Measurements from ENCODE around the gene ADD2. TPM values are rescaled to one million over a fixed set of nuclear protein-coding genes. Genes with fewer than 3 reads are reported as not detected.

The ADD2 gene
- polyA plus RNA-seq, 6 donors from 2014 or later = 1.9 to 12.5 (median 4.9) TPM

DNA sequence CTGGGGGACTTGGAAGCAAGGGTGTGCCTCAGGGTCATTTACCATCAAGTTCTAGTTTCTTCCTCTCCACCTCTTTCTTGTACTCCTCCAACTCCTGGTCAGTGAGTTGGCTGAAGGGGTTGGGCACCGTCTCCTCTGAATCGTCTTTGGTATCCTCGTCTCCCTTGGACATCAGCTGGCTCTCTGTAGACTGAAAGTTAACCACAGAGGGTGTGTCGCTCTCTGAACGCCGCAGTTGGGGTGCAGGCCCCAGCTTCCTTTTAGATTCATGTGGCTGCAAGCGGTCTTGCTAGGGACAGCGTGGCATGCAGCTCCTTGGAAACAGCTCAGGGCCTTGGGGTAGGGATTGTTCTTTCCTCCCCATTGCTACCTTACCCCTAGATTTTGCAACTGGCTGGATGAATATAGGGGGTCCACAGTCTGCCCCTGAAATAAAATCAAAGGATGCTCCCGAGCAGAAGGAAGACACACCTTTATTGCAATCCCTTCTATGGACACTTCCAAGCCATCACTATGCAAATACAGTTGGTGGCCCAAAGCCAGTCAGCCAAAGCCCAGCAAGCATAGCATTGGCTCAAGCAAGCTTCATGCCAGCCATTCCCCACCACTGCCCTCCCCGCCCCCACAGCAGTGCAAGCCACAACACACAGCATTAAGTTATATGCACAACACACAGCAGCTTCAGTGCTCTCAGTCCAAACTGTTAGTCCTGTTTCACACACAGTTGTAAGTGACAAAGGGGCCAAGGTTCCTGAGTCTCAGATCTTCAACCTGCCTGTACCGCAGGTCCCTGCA, 93.2 kb downstream of the ADD2 start:
- Mint-ChIP-seq H3K4me3 (no peak overlapping the region), H3K27me3 (no peaks in the 10 kb centered on the region)
- no peak for ATAC-seq (ENCODE audit: low read depth in 2 of 2)

GRCh38 chr2:70673041-70673647, 94.9 kb downstream of the ADD2 start:
- DNase-seq = no peak
- no peaks in the 10 kb centered on the region for H3K27me3 Mint-ChIP-seq
- peak overlapping the region in 1 of 6 donors; percentile 71 for H3K27ac Mint-ChIP-seq
- no peak for ATAC-seq (ENCODE audit: low read depth in 2 of 2)
- peaks cover 7 to 42% of the 10 kb centered on the region in 2 donors for H3K36me3 Mint-ChIP-seq
- H3K4me3 Mint-ChIP-seq = no peak overlapping the region
- no peaks in the 10 kb centered on the region for H3K4me1 Mint-ChIP-seq
- H3K9me3 Mint-ChIP-seq = no peaks in the 10 kb centered on the region

More for the DNA sequence above, 93.2 kb downstream of the ADD2 start:
- peak overlapping the region in 2 of 6 donors; percentile 12 to 59 for H3K27ac Mint-ChIP-seq
- peaks cover 16 to 46% of the 10 kb centered on the region in 2 donors for H3K36me3 Mint-ChIP-seq
- H3K4me1 Mint-ChIP-seq = no peaks in the 10 kb centered on the region
- no peak for DNase-seq
- no peaks in the 10 kb centered on the region for H3K9me3 Mint-ChIP-seq

DNA sequence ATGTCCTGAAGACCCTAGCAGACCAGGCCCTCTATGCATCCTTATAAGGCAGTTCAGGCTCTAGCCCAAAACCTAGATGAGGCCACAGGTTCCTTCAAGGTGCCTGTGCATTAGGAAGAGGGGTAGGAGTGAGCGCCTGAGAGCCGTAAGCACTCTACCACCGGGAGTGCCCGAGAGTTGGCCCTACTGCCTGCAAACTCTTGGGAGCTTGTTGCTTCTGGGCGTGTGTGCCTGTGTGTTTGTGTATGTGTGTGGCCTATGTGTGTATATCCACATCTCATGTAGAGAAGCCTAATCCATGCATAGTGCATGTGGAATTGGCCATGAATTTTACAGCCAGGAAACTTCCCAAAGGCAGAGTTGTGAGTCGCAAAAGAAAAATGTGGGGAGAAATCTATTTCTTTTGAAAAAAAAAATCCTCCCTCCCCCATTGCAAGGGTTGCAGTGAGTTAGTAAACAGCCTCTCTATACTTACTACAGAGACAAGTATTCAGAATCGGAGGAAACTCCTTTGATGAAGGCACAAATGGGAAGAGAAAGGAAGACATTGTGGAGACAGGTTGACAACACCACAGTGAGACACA, 96.8 kb downstream of the ADD2 start:
- Mint-ChIP-seq H3K4me1 (no peaks in the 10 kb centered on the region), H3K36me3 (peaks cover 13 to 32% of the 10 kb centered on the region in 2 donors), H3K27me3 (no peaks in the 10 kb centered on the region), H3K27ac (no peak overlapping the region), H3K9me3 (no peaks in the 10 kb centered on the region), H3K4me3 (no peak overlapping the region)
- DNase-seq (no peak), ATAC-seq (ENCODE audit: low read depth in 2 of 2) (no peak)

DNA sequence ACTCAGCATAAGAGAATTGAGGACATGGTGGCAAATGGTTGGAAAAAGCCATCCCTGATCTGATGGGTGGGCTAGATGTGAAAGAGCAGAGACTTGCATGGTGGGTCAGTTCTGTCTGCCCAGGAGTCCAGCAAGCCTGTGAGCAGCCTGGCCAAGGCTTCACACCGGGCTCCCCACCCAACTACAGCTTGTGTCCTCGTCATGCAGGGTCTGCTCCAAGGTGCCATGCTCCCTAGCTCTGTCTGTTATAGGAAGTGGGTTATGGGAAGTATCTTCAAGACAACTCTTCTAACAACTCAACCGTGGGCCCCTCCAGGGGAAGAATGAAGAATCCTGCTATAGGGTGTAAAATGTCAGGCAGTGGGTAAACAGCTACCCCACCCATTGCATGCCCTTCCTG, 97.4 kb downstream of the ADD2 start:
- Mint-ChIP-seq H3K4me1 (no peaks in the 10 kb centered on the region), H3K27me3 (no peaks in the 10 kb centered on the region), H3K36me3 (peaks cover 13 to 32% of the 10 kb centered on the region in 2 donors), H3K9me3 (no peaks in the 10 kb centered on the region), H3K27ac (no peak overlapping the region), H3K4me3 (no peak overlapping the region)
- DNase-seq (no peak), ATAC-seq (ENCODE audit: low read depth in 2 of 2) (no peak)

- Mint-ChIP-seq H3K9me3 (no peaks in the 10 kb centered on the region), H3K36me3 (peaks cover 13 to 32% of the 10 kb centered on the region in 2 donors), H3K4me3 (no peak overlapping the region), H3K27ac (peak overlapping the region in 1 of 6 donors; percentile 7), H3K27me3 (no peaks in the 10 kb centered on the region), H3K4me1 (no peaks in the 10 kb centered on the region)
- DNase-seq (no peak), ATAC-seq (ENCODE audit: low read depth in 2 of 2) (no peak)
Observed at GRCh38 chr2:70670202-70670601, 97.8 kb downstream of the ADD2 start.

DNA sequence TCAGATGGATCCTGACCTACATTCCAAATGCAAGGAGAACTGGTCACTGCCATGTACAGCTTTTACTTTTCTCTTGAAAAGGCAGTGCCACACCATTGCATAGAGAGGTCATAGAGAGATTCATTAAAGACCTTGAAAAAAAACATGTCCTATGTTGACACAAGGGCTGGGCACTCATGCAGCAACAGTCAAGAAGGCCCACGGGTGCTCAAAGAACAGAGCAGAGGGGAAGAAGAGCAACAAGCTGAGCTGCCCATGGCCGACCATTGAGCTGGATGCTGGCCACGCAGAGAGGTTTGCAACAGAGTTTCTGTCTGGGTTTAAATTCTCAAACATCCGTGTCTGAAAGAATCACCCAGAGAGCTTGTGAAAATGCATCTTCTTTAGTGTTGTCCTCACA, 99.1 kb downstream of the ADD2 start:
- Mint-ChIP-seq H3K4me1 (peaks cover 0 to 6% (median 0%) of the 10 kb centered on the region in 3 donors), H3K36me3 (peaks cover 21 to 27% of the 10 kb centered on the region in 2 donors), H3K27me3 (no peaks in the 10 kb centered on the region), H3K4me3 (no peak overlapping the region), H3K27ac (peak overlapping the region in 1 of 6 donors; percentile 7), H3K9me3 (peaks cover 0 to 5% (median 0%) of the 10 kb centered on the region in 7 donors)
- DNase-seq (no peak), ATAC-seq (ENCODE audit: low read depth in 2 of 2) (no peak)

DNA sequence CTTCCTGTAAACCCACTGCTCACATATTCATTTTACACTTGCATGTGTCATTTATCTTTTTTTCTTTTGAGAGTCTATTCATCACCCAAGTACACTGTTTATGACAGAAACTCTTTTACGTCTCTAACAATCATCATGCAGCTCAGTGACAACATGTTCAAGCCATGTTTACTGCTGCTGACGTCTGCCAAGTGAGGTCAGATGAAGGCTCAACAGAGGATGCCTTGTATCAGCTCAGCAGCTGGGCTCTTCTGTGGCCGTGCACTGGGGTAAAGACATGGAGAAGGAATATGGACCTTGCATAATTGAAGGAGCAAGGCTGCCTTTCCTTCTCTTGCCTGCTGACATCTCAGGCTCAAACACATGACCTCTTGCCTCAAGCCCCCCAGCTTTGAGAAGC, 99.6 kb downstream of the ADD2 start:
- no peak for DNase-seq
- H3K27me3 Mint-ChIP-seq = no peaks in the 10 kb centered on the region
- H3K4me3 Mint-ChIP-seq = no peak overlapping the region
- peaks cover 0 to 5% (median 0%) of the 10 kb centered on the region in 7 donors for H3K9me3 Mint-ChIP-seq
- H3K27ac Mint-ChIP-seq = no peak overlapping the region
- H3K36me3 Mint-ChIP-seq = peaks cover 26 to 32% of the 10 kb centered on the region in 2 donors
- no peak for ATAC-seq (ENCODE audit: low read depth in 2 of 2)
- peaks cover 0 to 6% (median 0%) of the 10 kb centered on the region in 3 donors for H3K4me1 Mint-ChIP-seq

GRCh38 chr2:70664525-70664924, 103.5 kb downstream of the ADD2 start:
- H3K9me3 Mint-ChIP-seq = peaks cover 0 to 5% (median 0%) of the 10 kb centered on the region in 7 donors
- H3K4me1 Mint-ChIP-seq = peaks cover 0 to 6% (median 0%) of the 10 kb centered on the region in 3 donors
- ATAC-seq (ENCODE audit: low read depth in 2 of 2) (no peak), DNase-seq (no peak)
- H3K4me3 Mint-ChIP-seq = no peak overlapping the region
- peak overlapping the region in 2 of 6 donors; percentile 26 to 54 for H3K27ac Mint-ChIP-seq
- H3K27me3 Mint-ChIP-seq = no peaks in the 10 kb centered on the region
- H3K36me3 Mint-ChIP-seq = peaks cover 30 to 35% of the 10 kb centered on the region in 2 donors

DNA sequence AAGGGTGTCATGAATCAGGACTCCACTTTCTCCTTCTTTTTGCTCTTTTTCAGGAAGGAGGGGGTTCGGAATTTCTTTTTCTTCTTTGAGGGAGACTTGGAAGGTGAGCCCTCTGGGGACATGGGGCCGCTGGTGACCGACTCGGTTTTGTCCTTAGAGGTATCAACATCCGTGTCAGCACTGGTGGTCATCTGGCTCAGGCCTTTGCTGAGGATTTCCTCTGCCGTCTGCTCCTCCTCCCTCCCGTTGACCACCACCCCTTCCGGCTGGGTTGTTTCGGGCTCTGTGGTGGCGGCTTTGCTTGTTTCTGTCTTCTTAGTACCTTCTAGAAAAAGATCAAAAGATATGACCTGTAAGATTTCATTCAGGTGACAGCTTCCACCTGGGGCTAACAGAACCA, 104.6 kb downstream of the ADD2 start:
- DNase-seq (no peak), ATAC-seq (ENCODE audit: low read depth in 2 of 2) (no peak)
- H3K27ac Mint-ChIP-seq = peak overlapping the region in 1 of 6 donors; percentile 20
- H3K9me3 Mint-ChIP-seq = peaks cover 0 to 5% (median 0%) of the 10 kb centered on the region in 7 donors
- no peak overlapping the region for H3K4me3 Mint-ChIP-seq
- peaks cover 22 to 35% of the 10 kb centered on the region in 2 donors for H3K36me3 Mint-ChIP-seq
- H3K27me3 Mint-ChIP-seq = no peaks in the 10 kb centered on the region
- H3K4me1 Mint-ChIP-seq = peaks cover 0 to 6% (median 0%) of the 10 kb centered on the region in 3 donors

- DNase-seq = no peak
- peaks cover 18 to 24% of the 10 kb centered on the region in 2 donors for H3K36me3 Mint-ChIP-seq
- H3K27me3 Mint-ChIP-seq = peaks cover 6 to 13% (median 12%) of the 10 kb centered on the region in 3 donors
- no peak for ATAC-seq (ENCODE audit: low read depth in 2 of 2)
- H3K9me3 Mint-ChIP-seq = peaks cover 0 to 2% (median 0%) of the 10 kb centered on the region in 7 donors
- H3K27ac Mint-ChIP-seq = peak overlapping the region in 3 of 6 donors; percentile 35 to 61 (median 36)
- H3K4me1 Mint-ChIP-seq = peaks cover 0 to 3% (median 2%) of the 10 kb centered on the region in 3 donors
- no peak overlapping the region for H3K4me3 Mint-ChIP-seq
Observed at GRCh38 chr2:70659551-70659950, 108.4 kb downstream of the ADD2 start.

DNA sequence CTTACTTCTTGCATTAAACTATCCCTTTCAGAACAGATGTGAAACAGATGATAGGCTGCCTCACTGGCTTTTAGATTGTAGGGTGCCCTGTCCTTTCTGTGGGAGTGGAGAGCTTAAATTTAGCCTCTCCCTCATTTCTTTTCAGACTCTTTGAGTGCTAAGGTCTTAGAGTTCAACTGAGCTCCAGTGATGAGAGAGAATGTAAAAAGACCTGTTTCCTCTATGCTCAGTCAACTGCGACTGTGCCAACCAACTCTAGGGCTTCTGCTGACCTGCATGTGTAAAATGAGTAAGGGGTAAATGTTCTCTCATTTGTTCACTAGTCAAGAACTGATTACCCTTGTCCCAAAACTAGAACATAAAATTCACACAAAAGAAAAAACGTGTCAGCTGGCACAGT, 109.5 kb downstream of the ADD2 start:
- peaks cover 11 to 17% of the 10 kb centered on the region in 2 donors for H3K36me3 Mint-ChIP-seq
- H3K27ac Mint-ChIP-seq = no peak overlapping the region
- peaks cover 14 to 24% (median 22%) of the 10 kb centered on the region in 3 donors for H3K27me3 Mint-ChIP-seq
- H3K4me1 Mint-ChIP-seq = peaks cover 0 to 3% (median 0%) of the 10 kb centered on the region in 3 donors
- no peak for ATAC-seq (ENCODE audit: low read depth in 2 of 2)
- DNase-seq = no peak
- no peaks in the 10 kb centered on the region for H3K9me3 Mint-ChIP-seq
- no peak overlapping the region for H3K4me3 Mint-ChIP-seq

DNA sequence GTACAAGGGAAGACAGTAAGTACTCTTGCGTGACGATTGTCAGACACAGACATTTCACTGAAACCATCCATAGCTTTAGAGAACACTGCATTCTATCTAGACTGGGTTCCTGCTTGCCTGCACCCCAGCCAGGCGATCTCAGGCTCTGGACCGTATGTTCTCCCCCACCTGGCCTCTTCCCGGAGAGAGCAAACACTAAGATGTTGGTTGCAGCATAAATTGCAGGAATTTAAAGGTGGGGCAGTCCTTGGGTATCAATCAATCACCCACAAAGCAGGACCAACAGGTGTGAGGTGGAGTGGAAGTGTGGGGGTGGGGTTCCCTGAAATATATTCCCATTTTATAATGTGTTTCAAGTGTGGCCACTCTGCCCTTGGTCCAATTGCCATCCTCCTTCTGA, 110.8 kb downstream of the ADD2 start:
- H3K27ac Mint-ChIP-seq = no peak overlapping the region
- no peaks in the 10 kb centered on the region for H3K9me3 Mint-ChIP-seq
- DNase-seq (no peak), ATAC-seq (ENCODE audit: low read depth in 2 of 2) (no peak)
- H3K36me3 Mint-ChIP-seq = peaks cover 5 to 6% of the 10 kb centered on the region in 2 donors
- peaks cover 0 to 3% (median 0%) of the 10 kb centered on the region in 3 donors for H3K4me1 Mint-ChIP-seq
- H3K4me3 Mint-ChIP-seq = no peak overlapping the region
- H3K27me3 Mint-ChIP-seq = peaks cover 23 to 36% (median 31%) of the 10 kb centered on the region in 3 donors

DNA sequence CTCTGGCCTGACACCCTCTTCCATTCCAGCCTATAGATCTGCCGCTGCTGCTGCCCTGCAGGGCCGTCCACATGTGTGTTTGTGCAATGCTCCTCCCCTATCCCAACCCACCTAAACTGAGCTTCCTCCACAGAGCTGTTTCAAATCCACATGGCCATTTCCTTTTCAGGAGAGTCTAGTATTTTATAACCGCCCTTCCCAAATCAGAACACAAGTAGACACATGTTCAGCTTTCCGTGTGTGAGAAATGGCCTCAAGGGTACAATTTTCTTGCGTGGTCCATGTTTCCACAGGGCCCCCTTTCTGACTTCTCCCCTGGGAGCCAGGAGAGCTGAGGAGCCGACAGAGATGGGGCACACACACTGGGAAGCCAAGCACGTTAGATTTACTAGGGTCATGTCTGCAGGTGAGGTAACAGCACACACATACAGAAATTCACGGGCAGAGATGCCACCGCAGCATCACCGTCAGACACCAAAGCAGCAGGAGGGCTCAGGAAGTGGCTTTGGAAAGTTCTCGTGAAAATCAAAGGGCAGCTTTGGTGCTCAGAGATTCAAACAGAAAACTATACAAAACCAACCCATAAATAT, 111.5 kb downstream of the ADD2 start:
- H3K27ac Mint-ChIP-seq = peak overlapping the region in 2 of 6 donors; percentile 17 to 21
- H3K9me3 Mint-ChIP-seq = peaks cover 0 to 6% (median 0%) of the 10 kb centered on the region in 7 donors
- ATAC-seq (ENCODE audit: low read depth in 2 of 2) = no peak
- peaks cover under 1 to 9% of the 10 kb centered on the region in 2 donors for H3K36me3 Mint-ChIP-seq
- H3K4me3 Mint-ChIP-seq = no peak overlapping the region
- peaks cover 30 to 43% (median 38%) of the 10 kb centered on the region in 3 donors for H3K27me3 Mint-ChIP-seq
- DNase-seq = no peak
- H3K4me1 Mint-ChIP-seq = peaks cover 0 to 3% (median 0%) of the 10 kb centered on the region in 3 donors
